ENCODE measurements around the gene PRSS12. TPM values are rescaled to one million over a fixed set of nuclear protein-coding genes. Genes with fewer than 3 reads are reported as not detected.
"Not testable (repeated sequence)": the region's sequence is repeated elsewhere in the genome, so short reads cannot be mapped to it uniquely, and the experiment has no call there.

The PRSS12 gene
- total RNA-seq, 1 experiment from 2014 or later, result 14.1 TPM

- TF ChIP-seq ARID4B (CRISPR knock-in tag; IDR thresholded peaks at IDR 0.05; ENCODE audit: borderline replicate concordance) (0 out of 2 replicates have a peak, but pooled peaks have one; percentile 19), MXD4 (CRISPR knock-in tag; IDR thresholded peaks at IDR 0.05; ENCODE audit: borderline replicate concordance) (no peak), CREM (CRISPR knock-in tag; IDR thresholded peaks at IDR 0.05) (0 out of 2 replicates have a peak, but pooled peaks have one; percentile 44), ATF2 (CRISPR knock-in tag; IDR thresholded peaks at IDR 0.05; ENCODE audit: borderline replicate concordance, low read depth) (no peak)
These were observed at the start of gene PRSS12 (continued) for GRCh38 chr4:118352843-118353533.

- Mint-ChIP-seq H3K36me3 (peaks cover 16% of the 10 kb centered on the region), H3K4me1 (peaks cover 50% of the 10 kb centered on the region), H3K9me3 (peaks cover 24% of the 10 kb centered on the region), H3K27ac (no peak overlapping the region), H3K4me3 (no peak overlapping the region), H3K27me3 (ENCODE audit: low read depth) (peaks cover 18% of the 10 kb centered on the region)
- CTCF ChIA-PET, result interaction anchor here (1.0 kb wide), 1 partner anchor 23 kb away, joined by 6 read pairs; no protein-coding TSS in a partner anchor
- POLR2A ChIA-PET, result no interaction called here
- ATAC-seq, result peak; percentile 61
- no peak for DNase-seq (ENCODE audit: low spot score)
- no peak for TF ChIP-seq ELF4 (CRISPR knock-in tag; IDR thresholded peaks at IDR 0.05; ENCODE audit: low read depth)
These were observed 47.6 kb upstream of the PRSS12 start for GRCh38 chr4:118400356-118400755.

- H3K4me1 Mint-ChIP-seq, result peaks cover 54% of the 10 kb centered on the region
- H3K4me3 Mint-ChIP-seq, ATAC-seq: not testable (repeated sequence)
These were observed 47.1 kb upstream of the PRSS12 start for GRCh38 chr4:118399883-118400282.

GRCh38 chr4:118398226-118399090 is 45.7 kb upstream of the PRSS12 start:
- no peak overlapping the region; the same call in 1 of the 2 replicates for H3K27ac Mint-ChIP-seq
- H3K36me3 Mint-ChIP-seq, result peaks cover 3% of the 10 kb centered on the region; the same call in 1 of the 2 replicates
- ATAC-seq, result no peak
- H3K9me3 Mint-ChIP-seq, result 0 out of 2 replicates have a peak, but pooled peaks cover 7% of the 10 kb centered on the region
- H3K27me3 Mint-ChIP-seq (ENCODE audit: low read depth), result peaks cover 15% of the 10 kb centered on the region
- H3K4me1 Mint-ChIP-seq, result peaks cover 54% of the 10 kb centered on the region
- POLR2A ChIA-PET, result no interaction called here
- DNase-seq (ENCODE audit: low spot score), result no peak
- CTCF ChIA-PET, result interaction anchor here (1.2 kb wide), 1 partner anchor 45 kb away, joined by 5 read pairs; the partner anchor contains the start of gene PRSS12
- no peak overlapping the region for H3K4me3 Mint-ChIP-seq
- TF ChIP-seq ZNF281 (CRISPR knock-in tag; IDR thresholded peaks at IDR 0.05) (no peak), NR3C1 (CRISPR knock-in tag; conservative IDR thresholded peaks at IDR 0.05; ENCODE audit: low read depth) (no peak), HMGXB4 (CRISPR knock-in tag; IDR thresholded peaks at IDR 0.05) (no peak), ZNF425 (CRISPR knock-in tag; conservative IDR thresholded peaks at IDR 0.05) (no peak), IRF2 (CRISPR knock-in tag; IDR thresholded peaks at IDR 0.05; ENCODE audit: borderline replicate concordance, low read depth) (no peak), ELF4 (CRISPR knock-in tag; IDR thresholded peaks at IDR 0.05; ENCODE audit: low read depth) (no peak), ZMAT4 (CRISPR knock-in tag; IDR thresholded peaks at IDR 0.05) (no peak), MYBL2 (CRISPR knock-in tag; IDR thresholded peaks at IDR 0.05) (no peak)

More at GRCh38 chr4:118399883-118400282, 47.1 kb upstream of the PRSS12 start:
- peaks cover 20% of the 10 kb centered on the region for H3K9me3 Mint-ChIP-seq
- CTCF ChIA-PET, result interaction anchor here (1.0 kb wide), 1 partner anchor 24 kb away, joined by 6 read pairs; no protein-coding TSS in a partner anchor
- POLR2A ChIA-PET; H3K27ac Mint-ChIP-seq; DNase-seq (ENCODE audit: low spot score): not testable (repeated sequence)
- H3K27me3 Mint-ChIP-seq (ENCODE audit: low read depth), result peaks cover 18% of the 10 kb centered on the region
- peaks cover 12% of the 10 kb centered on the region for H3K36me3 Mint-ChIP-seq

All from WTC11 (cell line).